NOMO-1 treated with DMSO at 0.1 percent for 48 hours (cell line): Measurements from ENCODE around the gene ZNF217.
"Not testable (repeated sequence)": the region's sequence is repeated elsewhere in the genome, so short reads cannot be mapped to it uniquely, and the experiment has no call there.

Experiments used
- DNase-seq: peaks from one replicate; lab custom pipeline; 2025; ENCODE audit not compliant: unreplicated experiment; lab: John Stamatoyannopoulos, UW

The ZNF217 gene

DNA sequence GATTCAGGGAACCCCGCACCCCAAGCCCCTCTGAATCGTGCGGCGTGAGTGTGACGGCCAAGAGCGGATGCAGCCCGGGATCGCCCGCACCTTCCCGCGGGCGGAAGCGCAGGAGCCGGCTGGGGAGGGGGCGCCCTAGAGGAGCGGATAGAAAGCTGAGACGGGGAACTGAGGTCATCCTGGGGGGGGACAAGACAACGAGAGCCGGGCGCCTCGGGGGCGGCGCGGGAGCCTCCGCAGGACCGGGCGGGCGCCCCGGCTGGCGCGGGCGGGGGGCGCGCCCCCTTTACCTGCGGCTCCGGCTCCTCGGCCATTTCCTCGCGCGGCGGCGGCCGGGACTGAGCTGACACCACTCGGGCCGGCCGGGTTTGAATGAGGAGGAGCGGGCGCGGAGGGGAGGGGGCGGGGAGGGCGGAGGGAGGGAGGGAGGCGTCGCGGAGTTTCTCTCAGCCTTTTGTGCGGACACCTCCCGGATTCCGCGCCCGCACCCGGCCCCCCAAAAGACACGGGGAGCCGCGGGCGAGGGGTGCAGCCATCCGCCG lies at the start of gene ZNF217:
Gene ZNF217 (minus strand): TSS at position 374 of the 542 bp plus-strand sequence. CDS start 11,013 bp downstream, outside the sequence.
- DNase-seq: peak; percentile 47

DNA sequence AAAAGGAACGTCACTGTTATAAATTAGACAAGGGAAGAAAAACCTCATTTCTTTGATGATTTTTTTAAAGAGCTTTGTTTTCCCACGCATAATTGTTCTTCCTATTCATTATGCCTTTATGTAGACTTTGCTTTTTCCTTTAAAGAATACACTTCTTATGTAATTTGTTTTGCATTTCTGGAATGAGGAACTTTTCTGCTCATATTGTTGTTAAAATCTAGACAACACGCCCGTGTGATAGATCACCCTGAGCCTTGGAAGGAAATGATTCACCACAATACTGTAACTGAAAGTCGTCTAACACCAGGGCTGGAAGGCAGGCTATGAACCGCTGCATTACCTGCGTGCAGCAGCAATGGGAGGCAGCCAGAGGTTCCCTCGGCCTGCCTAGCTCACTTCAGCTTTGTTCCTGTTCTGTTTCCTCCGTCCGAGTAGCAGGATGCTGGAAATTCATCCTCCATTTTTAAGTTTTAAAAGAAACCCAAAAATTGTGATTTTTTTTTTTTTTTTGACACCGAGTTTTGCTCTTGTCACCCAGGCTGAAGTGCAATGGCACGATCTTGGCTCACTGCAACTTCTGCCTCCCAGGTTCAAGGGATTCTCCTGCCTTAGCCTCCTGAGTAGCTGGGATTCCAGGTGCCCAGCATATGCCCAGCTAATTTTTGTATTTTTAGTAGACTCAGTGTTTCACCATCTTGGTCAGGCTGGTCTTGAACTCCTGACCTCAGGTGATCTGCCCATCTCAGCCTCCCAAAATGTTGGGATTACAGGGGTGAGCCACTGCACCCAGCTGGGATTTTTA lies 49.6 kb upstream of the ZNF217 start:
- peak; percentile 97 for DNase-seq

DNA sequence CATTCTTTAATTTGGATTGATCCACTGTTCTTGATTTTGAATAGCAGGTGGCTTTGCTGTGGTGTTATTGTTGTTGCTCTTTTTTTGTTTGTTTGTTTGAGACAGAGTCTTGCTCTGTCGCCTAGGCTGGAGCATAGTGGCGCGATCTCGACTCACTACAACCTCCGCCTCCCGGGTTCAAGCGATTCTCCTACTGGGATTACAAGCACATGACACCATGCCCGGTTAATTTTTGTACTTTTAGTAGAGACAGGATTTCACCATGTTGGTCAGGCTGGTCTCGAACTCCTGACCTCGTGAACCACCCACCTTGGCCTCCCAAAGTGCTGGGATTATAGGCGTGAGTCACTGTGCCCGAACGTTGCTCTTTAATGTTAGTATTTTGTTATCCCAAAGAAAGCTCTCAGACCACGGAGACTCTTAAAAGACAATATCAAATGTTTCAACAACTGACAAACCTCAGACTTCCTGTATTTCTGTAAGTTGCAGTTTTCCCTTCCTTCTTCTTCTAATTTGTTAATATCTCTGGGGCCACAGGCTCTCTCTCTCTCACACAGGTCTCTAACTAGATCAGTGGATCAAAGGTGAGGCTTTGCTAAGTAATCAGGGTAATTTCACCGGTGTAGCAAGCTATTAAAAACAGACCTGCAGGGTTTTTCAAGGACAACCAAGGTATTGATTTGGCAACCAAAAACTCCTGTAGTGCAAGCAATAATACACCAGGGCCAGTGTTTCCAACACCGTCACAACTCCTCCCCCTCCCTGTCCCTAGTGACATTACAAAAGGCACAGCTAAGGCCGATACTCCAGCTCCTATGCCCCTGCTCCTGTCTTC lies 48.8 kb upstream of the ZNF217 start:
- peak; percentile 97 for DNase-seq

DNA sequence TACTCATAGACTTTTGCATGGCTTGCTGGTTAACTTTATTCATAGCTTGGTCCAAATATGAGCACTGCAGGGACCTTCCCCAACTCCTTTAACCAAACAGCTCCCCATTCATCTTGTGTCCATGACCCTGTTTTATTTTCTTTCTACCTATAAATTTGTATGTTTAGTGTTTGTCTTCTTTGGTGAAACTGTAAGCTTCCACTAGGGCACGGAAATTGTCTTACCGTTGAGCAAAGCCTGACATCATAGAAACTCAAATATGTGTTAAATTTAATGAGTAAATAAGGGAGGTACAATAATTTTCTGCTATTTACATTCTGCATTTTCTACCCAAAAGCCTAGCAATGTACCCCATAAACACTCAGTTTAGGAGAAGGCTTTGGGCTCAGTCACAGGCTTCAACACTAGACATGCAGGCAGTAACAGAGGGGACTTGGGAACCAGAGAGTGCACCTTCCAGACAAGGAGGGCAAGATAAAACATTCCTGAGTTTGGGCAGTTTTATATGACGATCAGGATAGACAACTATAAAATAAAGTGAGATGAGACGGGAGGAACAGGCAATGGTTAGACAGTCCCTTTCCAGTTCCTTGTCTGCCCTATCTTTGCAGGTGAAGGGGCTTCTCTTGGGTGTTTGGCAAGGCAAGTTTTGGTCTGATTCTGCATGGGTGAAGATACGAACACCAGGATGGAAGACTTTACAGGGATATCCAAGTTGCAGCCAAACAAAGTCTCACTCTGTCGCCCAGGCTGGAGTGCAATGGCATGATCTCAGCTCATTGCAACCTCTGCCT lies 46.2 kb upstream of the ZNF217 start:
- no peak for DNase-seq

DNA sequence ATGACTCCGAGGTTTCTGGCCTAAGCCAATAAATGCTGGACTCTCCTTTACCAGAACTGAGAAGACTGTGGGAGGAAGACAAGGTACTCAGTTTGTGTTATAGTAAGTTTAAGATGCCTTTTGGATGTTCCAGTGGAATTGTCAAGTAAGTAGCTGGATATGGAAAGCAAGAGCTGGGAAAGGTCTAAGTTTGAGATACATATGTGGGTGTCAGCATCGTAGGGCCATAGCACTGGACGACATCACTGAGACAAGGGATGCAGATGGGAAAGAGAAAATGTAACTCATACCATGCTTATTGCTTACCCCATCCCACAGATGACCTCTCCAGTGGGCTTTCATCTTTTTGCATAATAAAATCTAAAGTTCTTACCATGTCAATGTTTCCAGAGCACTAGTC lies 45.5 kb upstream of the ZNF217 start:
- DNase-seq: no peak

DNA sequence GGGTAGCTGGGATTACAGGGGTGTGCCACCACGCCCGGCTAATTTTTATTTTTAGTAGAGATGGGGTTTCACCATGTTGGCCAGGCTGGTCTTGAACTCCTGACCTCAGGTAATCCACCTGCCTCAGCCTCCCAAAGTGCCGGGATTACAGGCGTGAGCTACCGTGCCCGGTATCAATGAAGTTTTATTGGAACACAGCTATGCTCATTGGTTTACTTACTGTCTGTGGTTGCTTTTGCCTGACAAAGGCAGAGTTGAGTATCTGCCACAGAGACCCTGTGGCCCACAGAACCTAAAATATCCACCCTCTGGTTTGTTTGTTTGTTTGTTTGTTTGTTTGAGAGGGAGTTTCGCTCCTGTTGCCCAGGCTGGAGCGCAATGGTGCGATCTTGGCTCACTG lies 43.7 kb upstream of the ZNF217 start:
- not testable (repeated sequence) for DNase-seq

DNA sequence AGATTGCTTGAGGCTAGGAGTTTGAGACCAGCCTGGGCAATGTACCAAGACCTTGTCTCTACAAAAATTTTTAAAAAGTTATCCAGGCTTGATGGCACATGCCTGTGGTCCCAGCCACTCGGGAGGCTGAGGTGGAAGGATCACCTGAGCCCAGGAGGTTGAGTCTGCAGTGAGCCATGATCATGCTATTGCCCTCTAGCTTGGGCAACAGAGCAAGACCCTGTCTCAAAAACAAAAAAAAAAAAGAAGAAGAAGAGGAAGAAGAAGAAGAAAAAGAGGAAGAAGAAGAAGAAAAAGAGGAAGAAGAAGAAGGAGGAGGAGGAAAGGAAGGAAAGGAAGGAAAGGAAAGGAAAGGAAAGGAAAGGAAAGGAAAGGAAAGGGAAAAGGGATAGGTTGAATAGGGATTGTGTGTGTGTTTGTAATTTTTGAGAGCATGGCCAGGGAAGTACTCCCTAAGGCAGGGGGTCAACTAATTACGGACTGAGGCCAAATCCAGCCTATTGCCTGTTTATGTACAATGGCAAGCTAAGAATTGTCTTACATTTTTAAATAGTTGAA lies 43.0 kb upstream of the ZNF217 start:
- DNase-seq: no peak

DNA sequence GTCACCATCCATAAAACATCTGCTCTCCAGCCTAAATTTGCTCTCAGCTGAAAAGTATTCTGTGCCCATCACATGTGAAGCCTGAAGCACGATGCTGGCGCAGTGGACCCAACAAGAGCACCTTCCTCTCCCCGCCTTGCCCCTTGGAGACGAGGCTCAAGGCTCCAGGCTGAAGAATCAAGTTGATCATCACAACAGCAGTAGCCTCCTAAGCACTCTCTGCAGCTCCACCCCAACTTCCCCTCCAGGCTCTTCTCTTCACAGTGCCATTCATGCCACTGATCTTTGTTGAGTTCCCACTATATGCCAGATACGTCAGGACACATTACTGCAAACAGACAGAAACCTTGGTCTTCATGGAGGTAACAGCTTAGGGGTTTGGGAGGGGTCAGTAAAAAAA lies 41.6 kb upstream of the ZNF217 start:
- DNase-seq: no peak

DNA sequence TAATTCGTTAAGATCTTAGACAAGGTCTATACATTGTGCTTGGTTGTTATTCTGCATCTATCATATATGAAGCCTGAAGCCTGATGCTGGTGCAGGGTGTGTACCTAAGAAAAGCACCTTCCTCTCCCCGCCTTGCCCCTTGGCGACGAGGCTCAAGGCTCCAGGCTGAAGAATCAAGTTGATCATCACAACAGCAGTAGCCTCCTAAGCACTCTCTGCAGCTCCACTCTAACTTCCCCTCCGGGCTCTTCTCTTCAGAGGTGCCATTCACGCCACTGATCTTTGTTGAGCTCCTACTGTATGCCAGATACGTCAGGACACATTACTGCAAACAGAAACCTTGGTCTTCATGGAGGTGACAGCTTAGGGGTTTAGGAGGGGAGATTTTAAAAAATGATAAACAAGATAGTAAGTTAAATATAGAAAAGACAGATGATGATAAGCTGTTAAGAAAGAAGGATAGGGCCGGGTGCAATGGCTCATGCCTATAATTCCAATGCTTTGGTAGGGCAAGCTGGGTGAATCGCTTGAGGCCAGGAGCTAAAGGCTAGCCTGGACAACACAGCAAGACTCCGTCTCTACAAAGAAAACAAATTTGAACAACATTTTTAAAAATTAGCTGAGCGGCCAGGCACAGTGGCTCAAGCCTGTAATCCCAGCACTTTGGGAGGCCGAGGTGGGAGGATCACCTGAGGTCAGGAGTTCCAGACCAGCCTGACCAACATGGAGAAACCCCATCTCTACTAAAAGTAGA lies 38.4 kb upstream of the ZNF217 start:
- no peak for DNase-seq

DNA sequence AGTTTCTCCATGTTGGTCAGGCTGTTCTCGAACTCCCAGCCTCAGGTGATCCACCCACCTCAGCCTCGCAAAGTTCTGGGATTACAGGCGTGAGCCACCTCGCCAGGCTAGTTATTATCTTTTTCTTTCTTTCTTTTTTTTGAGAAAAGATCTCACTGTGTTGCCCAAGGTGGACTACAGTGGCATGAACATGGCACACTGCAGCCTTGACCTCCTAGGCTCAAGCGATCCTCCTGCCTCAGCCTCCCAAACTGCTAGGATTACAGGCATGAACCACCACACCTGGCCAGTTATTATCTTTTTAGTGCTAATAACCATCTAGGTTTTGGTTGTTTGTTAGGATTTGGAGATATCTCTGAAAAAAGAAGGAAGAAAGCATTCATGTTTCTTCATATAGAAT lies 35.8 kb upstream of the ZNF217 start:
- no peak for DNase-seq

DNA sequence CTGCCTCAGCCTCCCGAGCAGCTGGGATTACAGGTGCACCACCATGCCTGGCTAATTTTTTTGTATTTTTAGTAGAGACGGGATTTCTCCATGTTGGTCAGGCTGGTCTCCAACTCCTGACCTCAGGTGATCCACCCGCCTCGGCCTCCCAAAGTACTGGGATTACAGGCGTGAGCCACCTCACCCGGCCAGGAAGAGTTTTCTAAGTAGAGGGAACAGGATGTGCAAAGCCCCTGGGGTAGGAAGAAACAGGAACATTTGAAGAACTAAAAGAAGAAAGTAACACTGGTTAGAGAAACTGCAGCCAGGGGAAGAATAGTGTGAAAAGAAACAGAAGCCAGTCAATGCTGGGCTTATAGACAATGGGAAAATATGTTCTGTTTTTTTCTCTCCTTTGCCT lies 35.1 kb upstream of the ZNF217 start:
- DNase-seq: not testable (repeated sequence)

DNA sequence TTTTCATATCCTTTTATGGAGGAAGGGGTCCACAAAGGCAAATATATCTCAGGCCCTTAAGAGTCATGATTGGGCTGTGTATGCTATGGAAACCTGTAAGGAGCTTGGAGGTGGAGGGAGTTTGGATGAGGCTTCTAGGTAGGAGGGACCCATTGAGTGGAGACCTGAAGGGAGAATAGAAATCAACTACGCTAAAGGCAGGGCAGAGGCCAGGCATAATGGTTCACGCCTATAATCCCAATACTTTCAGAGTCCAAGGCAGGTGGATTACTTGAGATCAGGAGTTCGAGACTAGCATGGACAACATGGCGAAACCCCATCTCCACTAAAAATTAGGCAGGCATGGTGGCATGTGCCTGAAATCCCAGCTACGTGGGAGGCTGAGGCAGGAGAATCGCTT lies 34.4 kb upstream of the ZNF217 start:
- no peak for DNase-seq

DNA sequence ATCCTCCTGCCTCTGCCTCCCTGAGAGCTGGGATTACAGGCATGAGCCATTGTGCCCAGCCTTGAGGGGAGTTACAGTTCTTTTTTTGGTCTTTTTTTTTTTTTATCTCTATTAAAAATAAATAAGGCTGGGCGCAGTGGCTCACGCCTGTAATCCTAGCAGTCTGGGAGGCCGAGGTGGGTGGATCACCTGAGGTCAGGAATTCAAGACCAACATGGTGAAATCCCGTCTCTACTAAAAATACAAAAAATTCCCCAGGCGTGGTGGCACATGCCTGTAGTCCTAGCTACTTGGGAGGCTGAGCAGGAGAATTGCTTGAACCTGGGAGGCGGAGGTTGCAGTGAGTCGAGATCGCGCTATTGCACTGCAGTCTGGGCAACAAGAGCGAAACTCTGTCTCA lies 33.4 kb upstream of the ZNF217 start:
- not testable (repeated sequence) for DNase-seq

DNA sequence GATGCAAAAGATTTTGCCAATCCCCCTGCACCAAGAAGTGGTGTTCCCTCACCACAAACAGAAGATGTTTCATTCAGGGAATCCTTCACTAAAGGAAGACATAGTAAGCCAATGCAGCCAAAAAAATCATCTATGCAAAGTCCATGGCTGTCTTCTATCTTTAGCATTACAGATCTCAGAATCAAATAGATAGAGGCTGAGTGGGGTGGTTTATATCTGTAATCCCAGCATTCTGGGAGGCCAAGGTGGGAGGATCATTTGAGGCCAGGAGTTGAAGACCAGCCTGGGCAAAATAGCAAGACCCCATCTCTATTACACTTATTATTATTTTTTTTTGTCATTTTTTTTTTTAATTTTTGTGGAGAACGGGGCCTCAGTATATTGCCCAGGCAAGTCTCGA lies 32.9 kb upstream of the ZNF217 start:
- DNase-seq: no peak

DNA sequence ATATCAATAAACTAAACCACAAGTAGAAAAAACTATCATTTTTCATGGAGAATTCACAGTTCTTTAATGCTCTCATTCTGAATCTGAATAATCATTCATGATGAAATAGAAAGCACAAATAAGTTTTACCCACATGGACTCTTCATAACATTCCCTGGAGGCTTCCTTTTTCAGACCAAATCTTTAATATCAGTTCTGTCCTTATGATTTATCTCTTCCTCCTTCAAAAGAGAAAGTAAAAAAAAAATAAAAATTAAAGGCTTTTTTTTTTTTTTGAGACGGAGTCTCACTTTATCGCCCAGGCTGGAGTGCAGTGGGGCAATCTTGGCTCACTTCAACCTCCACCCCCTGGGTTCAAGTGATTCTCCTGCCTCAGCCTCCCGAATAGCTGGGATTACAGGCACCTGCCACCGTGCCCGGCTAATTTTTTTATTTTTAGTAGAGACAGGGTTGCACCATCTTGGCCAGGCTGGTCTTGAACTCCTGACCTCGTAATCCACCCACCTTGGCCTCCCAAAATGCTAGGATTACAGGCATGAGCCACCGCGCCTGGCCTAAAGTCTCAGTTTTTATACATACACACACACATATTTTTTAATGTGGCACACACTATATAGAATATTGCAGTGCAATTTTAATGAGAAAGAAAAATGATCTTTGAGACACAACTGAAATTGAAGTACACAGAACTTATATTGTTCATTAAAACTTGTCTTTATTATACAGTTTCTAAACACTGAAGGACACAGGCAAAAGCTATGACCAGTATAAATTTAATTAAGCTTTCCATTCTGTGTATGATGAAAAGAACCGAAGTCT lies 31.9 kb upstream of the ZNF217 start:
- DNase-seq: peak; percentile 36

DNA sequence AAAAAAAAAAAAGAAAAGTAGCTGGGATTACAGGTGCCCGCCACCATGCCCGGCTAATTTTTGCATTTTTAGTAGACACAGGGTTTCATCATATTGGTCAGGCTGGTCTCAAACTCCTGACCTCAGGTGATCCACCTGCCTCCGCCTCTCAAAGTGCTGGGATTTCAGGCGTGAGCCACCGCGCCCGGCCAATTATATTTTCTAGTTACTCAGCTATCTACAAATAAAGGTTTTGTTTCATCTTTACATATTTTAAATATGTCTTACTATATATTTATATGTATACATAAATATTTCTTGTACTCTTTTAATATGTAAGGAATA lies 31.2 kb upstream of the ZNF217 start:
- not testable (repeated sequence) for DNase-seq

DNA sequence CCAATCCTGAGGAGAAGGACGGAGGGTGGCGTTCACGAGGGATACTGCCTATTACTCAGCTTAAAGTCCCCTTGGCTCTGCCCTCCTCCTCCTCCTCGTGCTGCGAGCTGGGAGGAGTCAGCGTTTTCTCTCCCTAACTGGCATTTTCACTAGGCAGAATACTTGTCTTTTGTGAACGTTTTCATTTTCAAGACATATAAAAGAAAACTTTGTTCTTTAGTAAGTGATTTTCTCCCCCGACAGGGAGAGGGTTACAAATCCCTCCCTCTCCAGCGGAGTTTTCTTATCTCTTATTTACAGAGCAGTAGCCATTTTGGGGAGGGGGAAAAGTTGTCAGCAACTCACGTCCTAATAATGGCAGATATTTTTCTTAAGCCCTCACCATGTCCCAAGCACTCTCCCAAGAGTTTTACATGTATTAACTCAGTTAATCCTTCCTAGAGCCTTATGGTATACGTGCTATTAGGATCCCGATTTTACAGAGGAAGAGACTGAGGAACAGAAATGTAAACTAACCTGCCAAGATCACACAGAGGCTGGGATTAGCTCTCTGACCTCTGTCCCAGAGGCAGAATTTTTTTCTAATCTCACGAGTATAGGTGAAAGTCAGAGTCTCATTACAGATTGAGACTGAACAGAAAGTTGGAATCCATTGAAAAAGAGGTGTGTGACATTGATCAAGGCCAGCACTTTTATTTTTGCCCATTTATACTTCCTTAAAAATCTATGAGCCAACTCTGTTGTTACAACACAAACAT lies 30.0 kb upstream of the ZNF217 start:
- DNase-seq: peak; percentile 76

DNA sequence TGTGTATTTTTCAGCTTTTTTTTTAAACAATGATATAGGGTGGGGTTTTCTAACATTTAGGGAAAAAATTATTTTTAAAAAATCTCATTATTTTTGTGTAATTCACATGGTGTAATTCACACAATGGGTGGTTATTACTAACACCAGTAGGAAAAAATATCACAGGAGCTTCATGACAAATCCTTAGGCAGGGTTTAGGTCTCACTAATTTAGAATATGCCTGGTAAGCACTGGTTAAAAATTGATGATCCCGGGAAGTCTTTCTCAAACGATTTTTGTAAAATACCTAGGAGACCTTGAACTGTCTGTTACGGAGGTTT lies 29.5 kb upstream of the ZNF217 start:
- no peak for DNase-seq
